ENCODE results near the gene ZBTB39.

Gene ZBTB39

GRCh38 chr12:57042695-57043094 lies 36.3 kb upstream of the ZBTB39 start:
- TF ChIP-seq CTCF (IDR thresholded peaks at IDR 0.05; ENCODE audit: low read depth, low read length), result no peak
- no peak overlapping the region for H3K4me3 ChIP-seq (ENCODE audit: low read depth, low read length)

DNA sequence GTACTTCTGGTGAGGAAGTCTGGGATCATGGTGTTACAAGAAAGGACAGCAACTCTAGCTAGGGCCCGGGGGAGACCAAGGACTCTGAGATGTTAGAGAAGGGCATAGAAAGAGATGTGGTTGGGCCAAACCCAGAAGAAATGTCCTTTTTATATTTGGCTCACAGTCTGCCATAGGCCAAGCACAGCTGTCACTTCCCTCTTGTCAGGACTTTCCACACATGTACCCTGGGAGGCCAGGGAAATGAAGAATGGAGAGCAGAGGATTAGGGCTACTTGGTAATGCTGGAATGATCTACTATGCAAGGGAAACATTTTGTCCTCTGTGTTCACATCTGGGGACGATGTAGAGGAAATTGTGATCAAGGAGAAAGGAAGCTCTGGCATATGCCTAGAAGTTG lies 34.4 kb upstream of the ZBTB39 start:
- H3K4me3 ChIP-seq (ENCODE audit: low read depth, low read length), result no peak overlapping the region
- no peak for TF ChIP-seq CTCF (IDR thresholded peaks at IDR 0.05; ENCODE audit: low read depth, low read length)

GRCh38 chr12:57040211-57040610 lies 33.9 kb upstream of the ZBTB39 start:
- TF ChIP-seq CTCF (IDR thresholded peaks at IDR 0.05; ENCODE audit: low read depth, low read length), result no peak
- H3K4me3 ChIP-seq (ENCODE audit: low read depth, low read length), result no peak overlapping the region

- H3K4me3 ChIP-seq (ENCODE audit: low read depth, low read length), result no peak overlapping the region
- no peak for TF ChIP-seq CTCF (IDR thresholded peaks at IDR 0.05; ENCODE audit: low read depth, low read length)
Measured at GRCh38 chr12:57039016-57039798, 32.9 kb upstream of the ZBTB39 start.

- TF ChIP-seq CTCF (IDR thresholded peaks at IDR 0.05; ENCODE audit: low read depth, low read length), result no peak
Measured at GRCh38 chr12:57037264-57037663, 30.9 kb upstream of the ZBTB39 start.

DNA sequence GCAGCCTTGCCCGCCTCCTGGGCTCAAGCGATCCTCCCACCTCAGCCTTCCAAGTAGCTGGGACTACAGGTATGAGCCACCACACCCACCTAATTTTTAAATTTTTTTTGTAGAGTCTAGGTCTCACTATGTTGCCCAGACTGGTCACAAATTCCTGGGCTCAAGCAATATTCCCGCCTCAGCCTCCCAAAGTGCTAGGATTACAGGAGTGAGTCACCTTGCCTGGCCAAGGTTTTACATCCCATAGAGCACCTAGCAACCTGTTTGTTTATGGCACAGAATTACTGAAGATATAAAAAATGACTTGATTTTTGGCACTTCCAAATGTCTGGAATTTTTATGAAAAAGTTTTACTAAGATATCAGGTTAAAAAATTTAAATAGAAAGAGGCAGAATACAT lies 27.1 kb upstream of the ZBTB39 start:
- no peak for TF ChIP-seq CTCF (IDR thresholded peaks at IDR 0.05; ENCODE audit: low read depth, low read length)
- H3K4me3 ChIP-seq (ENCODE audit: low read depth, low read length), result no peak overlapping the region

More at GRCh38 chr12:57037264-57037663, 30.9 kb upstream of the ZBTB39 start:
- H3K4me3 ChIP-seq (ENCODE audit: low read depth, low read length), result no peak overlapping the region

- no peak overlapping the region for H3K4me3 ChIP-seq (ENCODE audit: low read depth, low read length)
- no peak for TF ChIP-seq CTCF (IDR thresholded peaks at IDR 0.05; ENCODE audit: low read depth, low read length)
Measured at GRCh38 chr12:57031789-57032188, 25.4 kb upstream of the ZBTB39 start.
